OCI-LY7 (cell line): ENCODE measurements around the gene ODAD3. TPM values are rescaled to one million over a fixed set of nuclear protein-coding genes. Genes with fewer than 3 reads are reported as not detected.

Experiments used
- BruUV-seq: library from RNA; stranded (reverse); fragments of 400-500 nt; replicated peaks from 2 replicates; lab custom pipeline; 2021; lab: Mats Ljungman, UMichigan
- CTCF ChIA-PET: fragments of 300-600 bp; sonication (Branson Sonifier 250); formaldehyde crosslinking; loops from one replicate; lab custom pipeline; 2022; ENCODE audit warnings: antibody characterized with exemption; ENCODE audit not compliant: unreplicated experiment; lab: Charles Lee
- POLR2A ChIA-PET: fragments of 300-600 bp; sonication (Branson Sonifier 250); formaldehyde crosslinking; loops from one replicate; lab custom pipeline; 2022; ENCODE audit warnings: antibody characterized with exemption; lab: Charles Lee
- DNase-seq: peaks from one replicate; pipeline ENCODE4 v3.0.0-alpha.2; 2015; ENCODE audit warnings: low spot score
- H2AFZ ChIP-seq: fragments of 200-600 bp; sonication (generic), shearing (Covaris generic); 2 replicates; pipeline ENCODE4 v1.6.1; 2014; ENCODE audit warnings: mild to moderate bottlenecking, antibody characterized with exemption, low read length, moderate library complexity
- H3K27ac ChIP-seq: fragments of 200-600 bp; sonication (generic); 2 replicates; pipeline ENCODE4 v1.5.1; 2014; ENCODE audit warnings: mixed run types, low read depth, mild to moderate bottlenecking, moderate library complexity, low read length, inconsistent platforms; ENCODE audit not compliant: poor library complexity, severe bottlenecking
- H3K36me3 ChIP-seq: fragments of 200-600 bp; sonication (generic); 2 replicates; pipeline ENCODE4 v1.6.1; 2014; ENCODE audit warnings: mild to moderate bottlenecking, antibody characterized with exemption, low read length, moderate library complexity, mixed read lengths; ENCODE audit not compliant: insufficient read depth
- H3K4me1 ChIP-seq: fragments of 200-600 bp; sonication (generic); 2 replicates; pipeline ENCODE4 v1.5.1; 2014; ENCODE audit warnings: mild to moderate bottlenecking, low read length; ENCODE audit not compliant: insufficient read depth, poor library complexity, severe bottlenecking
- H3K4me2 ChIP-seq: fragments of 200-600 bp; sonication (generic); 2 replicates; pipeline ENCODE4 v1.6.1; 2014; ENCODE audit warnings: mild to moderate bottlenecking, low read length
- H3K4me3 ChIP-seq: fragments of 200-600 bp; sonication (generic); 2 replicates; pipeline ENCODE4 v1.5.1; 2014; ENCODE audit warnings: mild to moderate bottlenecking, low read depth, low read length; ENCODE audit not compliant: poor library complexity, severe bottlenecking
- H3K79me2 ChIP-seq: fragments of 200-600 bp; sonication (generic); 2 replicates; pipeline ENCODE4 v1.6.1; 2016; ENCODE audit warnings: low read depth, mild to moderate bottlenecking, low read length, moderate library complexity, mixed read lengths; ENCODE audit not compliant: insufficient read depth
- H3K9me2 ChIP-seq: fragments of 200-600 bp; sonication (generic); 2 replicates; pipeline ENCODE4 v1.6.1; 2016; ENCODE audit warnings: mild to moderate bottlenecking, low read length, mixed read lengths; ENCODE audit not compliant: insufficient read depth
- H3K9me3 ChIP-seq: fragments of 200-600 bp; sonication (generic); 2 replicates; pipeline ENCODE4 v1.6.1; 2014; ENCODE audit warnings: mild to moderate bottlenecking, mixed run types, low read length, mixed read lengths
- H4K20me1 ChIP-seq: fragments of 200-600 bp; sonication (generic); 2 replicates; pipeline ENCODE4 v1.6.1; 2014; ENCODE audit warnings: mild to moderate bottlenecking, antibody characterized with exemption, low read length, moderate library complexity, mixed read lengths; ENCODE audit not compliant: insufficient read depth
- EZH2phosphoT487 ChIP-seq: fragments of 200-600 bp; sonication (generic); IDR thresholded peaks from 2 replicates; pipeline ENCODE4 v1.6.1; 2018; ENCODE audit warnings: low read depth, borderline replicate concordance, mild to moderate bottlenecking, mixed run types, antibody characterized with exemption, low read length, moderate library complexity, mixed read lengths
- intact Hi-C: fragments of 100-400 bp; cut with micrococcal nuclease; formaldehyde crosslinking; loops from one replicate; pipeline ENCODE4 v1.10.0; 2022; ENCODE audit not compliant: unreplicated experiment
- total RNA-seq, 2 experiments: library from RNA; depleted of rRNA in 1 of 2; stranded (reverse); fragments of >200 nt in 1 of 2; shearing (Covaris generic) in 1 of 2; gene quantifications; 2 replicates each; pipeline ENCODE4 v1.2.3, GENCODE V29; 2014 to 2022
- TF ChIP-seq, protein P1 (sequence below): fragments of 200-600 bp; sonication (generic); conservative IDR thresholded peaks from 2 replicates; pipeline ENCODE4 v1.5.1; 2014; ENCODE audit warnings: mild to moderate bottlenecking, antibody characterized with exemption, low read length, moderate library complexity, mixed read lengths

Gene ODAD3
- total RNA-seq, 2 experiments from 2014 or later: 0.28 to 1.2 TPM

DNA sequence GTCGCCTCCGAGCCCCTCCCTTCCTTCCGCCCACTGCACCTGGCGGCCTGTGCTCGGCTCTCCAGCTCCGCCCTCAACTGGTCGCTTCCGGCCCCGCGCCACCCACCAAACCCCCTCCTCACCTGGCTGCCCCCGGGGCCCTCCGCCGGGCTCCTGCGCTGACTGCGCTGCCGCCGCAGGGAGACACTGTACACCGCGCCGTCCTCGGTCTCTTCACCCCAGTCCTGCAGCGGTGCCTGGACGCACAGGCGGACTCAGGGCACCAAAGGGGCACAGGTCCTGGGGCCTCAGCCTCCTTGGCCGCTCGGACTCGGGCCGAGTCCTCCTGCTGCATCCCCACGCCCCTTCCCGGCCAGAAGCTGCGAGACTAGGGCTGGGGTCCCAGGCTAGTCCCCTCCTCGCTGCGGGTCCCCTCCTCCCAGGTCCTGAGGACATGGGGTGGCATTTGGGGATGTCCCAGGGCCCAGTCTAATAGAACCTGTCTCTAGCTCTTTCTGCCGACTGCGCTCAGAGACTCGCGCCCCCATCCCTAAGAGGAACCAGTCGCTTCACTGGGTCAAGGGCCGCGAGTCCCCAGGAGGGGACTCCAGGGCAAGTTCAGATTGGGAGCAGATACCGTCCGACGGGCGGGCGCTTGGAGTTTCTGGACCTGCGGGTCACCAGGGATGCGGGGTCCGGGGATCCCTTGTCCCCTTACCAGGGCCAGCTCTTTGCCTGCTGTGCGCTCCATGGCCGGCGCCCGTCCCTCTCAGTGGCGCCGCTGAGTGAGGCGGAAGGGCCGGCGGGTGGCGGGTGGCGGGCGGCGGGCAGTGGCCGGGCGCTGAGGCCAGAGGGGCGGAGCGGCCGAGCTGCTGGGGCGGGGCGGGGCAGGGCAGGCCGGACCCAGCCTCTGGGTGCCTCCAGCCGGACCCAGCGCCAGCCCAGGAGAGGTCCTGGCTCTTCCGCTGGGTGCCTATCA lies 16.1 kb downstream of the ODAD3 start, which contains the start of gene RGL3:
Gene RGL3, minus strand, starts transcription at position 766 of the 958 bp plus-strand sequence. Its CDS starts 36 bp downstream, at position 730.
- Histone ChIP-seq H3K4me1 (peaks cover 37% of the 10 kb centered on the region), H4K20me1 (no peaks in the 10 kb centered on the region), H3K9me3 (no peaks in the 10 kb centered on the region), H3K27ac (no peak within 1 kb of the TSS), H3K79me2 (no peaks in the 10 kb centered on the region), H3K4me2 (peak within 1 kb of the TSS; percentile 59), H3K9me2 (no peaks in the 10 kb centered on the region), H3K4me3 (no peak within 1 kb of the TSS), H3K36me3 (no peaks in the 10 kb centered on the region), H2AFZ (no peak within 1 kb of the TSS)
- no peak for DNase-seq
- intact Hi-C loops: no loop called here
- POLR2A ChIA-PET: interaction anchor here (0.6 to 0.9 kb wide), 2 partner anchors 9 to 14 kb away, joined by 3 to 5 read pairs; no protein-coding TSS in a partner anchor
- TF ChIP-seq EZH2phosphoT487: no peak
- TF ChIP-seq, protein P1, sequence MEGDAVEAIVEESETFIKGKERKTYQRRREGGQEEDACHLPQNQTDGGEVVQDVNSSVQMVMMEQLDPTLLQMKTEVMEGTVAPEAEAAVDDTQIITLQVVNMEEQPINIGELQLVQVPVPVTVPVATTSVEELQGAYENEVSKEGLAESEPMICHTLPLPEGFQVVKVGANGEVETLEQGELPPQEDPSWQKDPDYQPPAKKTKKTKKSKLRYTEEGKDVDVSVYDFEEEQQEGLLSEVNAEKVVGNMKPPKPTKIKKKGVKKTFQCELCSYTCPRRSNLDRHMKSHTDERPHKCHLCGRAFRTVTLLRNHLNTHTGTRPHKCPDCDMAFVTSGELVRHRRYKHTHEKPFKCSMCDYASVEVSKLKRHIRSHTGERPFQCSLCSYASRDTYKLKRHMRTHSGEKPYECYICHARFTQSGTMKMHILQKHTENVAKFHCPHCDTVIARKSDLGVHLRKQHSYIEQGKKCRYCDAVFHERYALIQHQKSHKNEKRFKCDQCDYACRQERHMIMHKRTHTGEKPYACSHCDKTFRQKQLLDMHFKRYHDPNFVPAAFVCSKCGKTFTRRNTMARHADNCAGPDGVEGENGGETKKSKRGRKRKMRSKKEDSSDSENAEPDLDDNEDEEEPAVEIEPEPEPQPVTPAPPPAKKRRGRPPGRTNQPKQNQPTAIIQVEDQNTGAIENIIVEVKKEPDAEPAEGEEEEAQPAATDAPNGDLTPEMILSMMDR: no peak
- BruUV-seq: no TSS peak
- CTCF ChIA-PET: no interaction called here

DNA sequence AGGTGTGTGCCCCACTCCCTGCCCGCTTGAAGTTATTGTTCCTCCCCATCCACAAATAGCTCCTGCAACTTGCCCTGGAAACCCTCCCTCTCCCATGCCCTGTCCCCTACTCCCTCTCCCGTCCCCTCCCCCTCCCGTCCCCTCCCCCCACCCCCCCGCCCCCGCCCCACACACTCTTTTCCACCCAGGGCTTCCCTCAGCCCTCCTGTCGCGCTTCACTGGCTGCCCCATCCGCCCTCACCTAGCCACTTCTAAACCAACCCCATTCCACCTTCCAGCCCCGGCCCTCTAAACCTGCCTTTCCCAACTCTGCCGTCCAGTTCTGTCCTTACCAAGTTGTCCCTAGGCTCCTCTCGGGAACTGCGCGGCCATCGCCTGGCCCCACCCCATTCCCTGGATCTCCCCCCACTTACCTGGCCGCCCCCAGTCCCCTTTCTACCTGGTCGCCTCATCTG lies 16.8 kb downstream of the ODAD3 start:
- ChIA-PET CTCF (no interaction called here), POLR2A (no interaction called here)
- Histone ChIP-seq H3K9me2 (no peaks in the 10 kb centered on the region), H3K36me3 (no peaks in the 10 kb centered on the region), H3K4me3 (no peak overlapping the region), H3K9me3 (no peaks in the 10 kb centered on the region), H4K20me1 (no peaks in the 10 kb centered on the region), H3K4me2 (peak overlapping the region; percentile 59), H3K27ac (no peak overlapping the region), H3K79me2 (no peaks in the 10 kb centered on the region), H3K4me1 (peaks cover 30% of the 10 kb centered on the region), H2AFZ (no peak overlapping the region)
- no peak for DNase-seq
- TF ChIP-seq EZH2phosphoT487: no peak
- TF ChIP-seq, protein P1: no peak
- intact Hi-C loops: no loop called here
- BruUV-seq: no TSS peak
